ENCODE results near the gene PARD3. TPM values are rescaled to one million over a fixed set of nuclear protein-coding genes. Genes with fewer than 3 reads are reported as not detected.

The PARD3 gene
- total RNA-seq, 1 experiment from 2014 or later, result 46.3 TPM

- TF ChIP-seq SIN3A (IDR thresholded peaks at IDR 0.05; ENCODE audit: low read depth) (no peak), ZFX (IDR thresholded peaks at IDR 0.05) (no peak), SRF (IDR thresholded peaks at IDR 0.05; ENCODE audit: low read depth) (no peak)
- ChIA-PET POLR2A (no interaction called here), RAD21 (ENCODE audit: low non-redundant PET in 1 of 2, low total read pairs in 2 of 2, uncharacterized antibody in 2 of 2, unreplicated experiment in 2 of 2) (no interaction called here), CTCF (no interaction called here)
- H3K9me2 ChIP-seq (ENCODE audit: insufficient read depth), result no peaks in the 10 kb centered on the region
- no peaks in the 10 kb centered on the region for H3K36me3 ChIP-seq (ENCODE audit: control insufficient read depth in 1 of 2, insufficient read depth in 2 of 2, low read length in 2 of 2)
- no peak overlapping the region for H3K9ac ChIP-seq (ENCODE audit: low read length)
- no peak overlapping the region for H3K27ac ChIP-seq (ENCODE audit: low read depth, low read length)
- ATAC-seq, result no peak
- no peak overlapping the region for H3K4me3 ChIP-seq (replicated peaks in 1 of 2; ENCODE audit: low read depth in 1 of 2, low read length in 2 of 2)
- H3K27me3 ChIP-seq (ENCODE audit: insufficient read depth, low read length), result no peaks in the 10 kb centered on the region
- intact Hi-C loops (cut with micrococcal nuclease), result no loop called here
- H3K4me1 ChIP-seq (ENCODE audit: control insufficient read depth in 1 of 2, insufficient read depth in 2 of 2, low read length in 2 of 2), result peaks cover 0 to 18% of the 10 kb centered on the region in 2 experiments; a peak in 2 of 4 replicates
- H3K9me3 ChIP-seq (ENCODE audit: control insufficient read depth in 1 of 2, insufficient read depth in 1 of 2, low read depth in 1 of 2, low read length in 2 of 2), result no peaks in the 10 kb centered on the region
- no peak overlapping the region for H2AFZ ChIP-seq (ENCODE audit: low read depth, low read length, poor library complexity, severe bottlenecking)
- no peak for DNase-seq (ENCODE audit: low read depth, low spot score)
- no peak overlapping the region for H3K4me2 ChIP-seq (ENCODE audit: low read length)
- no peaks in the 10 kb centered on the region for H3K79me2 ChIP-seq (ENCODE audit: insufficient read depth, low read length)
- no peaks in the 10 kb centered on the region for H4K20me1 ChIP-seq (ENCODE audit: insufficient read depth)
- no TSS peak for BruUV-seq (replicated peaks)
These were observed 700.2 kb downstream of the PARD3 start for GRCh38 chr10:34114914-34115313.

- H3K4me1 ChIP-seq (ENCODE audit: control insufficient read depth in 1 of 2, insufficient read depth in 2 of 2, low read length in 2 of 2), result peaks cover 0 to 20% of the 10 kb centered on the region in 2 experiments; a peak in 2 of 4 replicates
- RAD21 ChIA-PET (ENCODE audit: low non-redundant PET in 1 of 2, low total read pairs in 2 of 2, uncharacterized antibody in 2 of 2, unreplicated experiment in 2 of 2), result no interaction called here
- H3K27me3 ChIP-seq (ENCODE audit: insufficient read depth, low read length), result no peaks in the 10 kb centered on the region
- no peak overlapping the region for H3K27ac ChIP-seq (ENCODE audit: low read depth, low read length)
- no peaks in the 10 kb centered on the region for H3K9me2 ChIP-seq (ENCODE audit: insufficient read depth)
- H3K79me2 ChIP-seq (ENCODE audit: insufficient read depth, low read length), result no peaks in the 10 kb centered on the region
- intact Hi-C loops (cut with micrococcal nuclease), result no loop called here
- H3K9ac ChIP-seq (ENCODE audit: low read length), result no peak overlapping the region
- H3K4me3 ChIP-seq (replicated peaks in 1 of 2; ENCODE audit: low read depth in 1 of 2, low read length in 2 of 2), result no peak overlapping the region
- ATAC-seq (peak; percentile 52; the same call in 1 of the 2 replicates), DNase-seq (ENCODE audit: low read depth, low spot score) (no peak)
- no peaks in the 10 kb centered on the region for H3K9me3 ChIP-seq (ENCODE audit: control insufficient read depth in 1 of 2, insufficient read depth in 1 of 2, low read depth in 1 of 2, low read length in 2 of 2)
- H2AFZ ChIP-seq (ENCODE audit: low read depth, low read length, poor library complexity, severe bottlenecking), result no peak overlapping the region
- no TSS peak for BruUV-seq (replicated peaks)
- no peak for TF ChIP-seq SP1 (IDR thresholded peaks at IDR 0.05; ENCODE audit: low read depth)
- TF ChIP-seq, protein P1, sequence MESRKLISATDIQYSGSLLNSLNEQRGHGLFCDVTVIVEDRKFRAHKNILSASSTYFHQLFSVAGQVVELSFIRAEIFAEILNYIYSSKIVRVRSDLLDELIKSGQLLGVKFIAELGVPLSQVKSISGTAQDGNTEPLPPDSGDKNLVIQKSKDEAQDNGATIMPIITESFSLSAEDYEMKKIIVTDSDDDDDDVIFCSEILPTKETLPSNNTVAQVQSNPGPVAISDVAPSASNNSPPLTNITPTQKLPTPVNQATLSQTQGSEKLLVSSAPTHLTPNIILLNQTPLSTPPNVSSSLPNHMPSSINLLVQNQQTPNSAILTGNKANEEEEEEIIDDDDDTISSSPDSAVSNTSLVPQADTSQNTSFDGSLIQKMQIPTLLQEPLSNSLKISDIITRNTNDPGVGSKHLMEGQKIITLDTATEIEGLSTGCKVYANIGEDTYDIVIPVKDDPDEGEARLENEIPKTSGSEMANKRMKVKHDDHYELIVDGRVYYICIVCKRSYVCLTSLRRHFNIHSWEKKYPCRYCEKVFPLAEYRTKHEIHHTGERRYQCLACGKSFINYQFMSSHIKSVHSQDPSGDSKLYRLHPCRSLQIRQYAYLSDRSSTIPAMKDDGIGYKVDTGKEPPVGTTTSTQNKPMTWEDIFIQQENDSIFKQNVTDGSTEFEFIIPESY (IDR thresholded peaks at IDR 0.05; ENCODE audit: extremely low read depth, insufficient replicate concordance, low read length), result no peak
- CTCF ChIA-PET, result no interaction called here
- POLR2A ChIA-PET, result no interaction called here
- no peaks in the 10 kb centered on the region for H3K36me3 ChIP-seq (ENCODE audit: control insufficient read depth in 1 of 2, insufficient read depth in 2 of 2, low read length in 2 of 2)
- H4K20me1 ChIP-seq (ENCODE audit: insufficient read depth), result no peaks in the 10 kb centered on the region
- H3K4me2 ChIP-seq (ENCODE audit: low read length), result no peak overlapping the region
These were observed 701.4 kb downstream of the PARD3 start for GRCh38 chr10:34113504-34114225.

All from HCT116 (cell line).